Measurements from ENCODE around the gene EFEMP2.
"Not testable (repeated sequence)": the region's sequence is repeated elsewhere in the genome, so short reads cannot be mapped to it uniquely, and the experiment has no call there.

The EFEMP2 gene

DNA sequence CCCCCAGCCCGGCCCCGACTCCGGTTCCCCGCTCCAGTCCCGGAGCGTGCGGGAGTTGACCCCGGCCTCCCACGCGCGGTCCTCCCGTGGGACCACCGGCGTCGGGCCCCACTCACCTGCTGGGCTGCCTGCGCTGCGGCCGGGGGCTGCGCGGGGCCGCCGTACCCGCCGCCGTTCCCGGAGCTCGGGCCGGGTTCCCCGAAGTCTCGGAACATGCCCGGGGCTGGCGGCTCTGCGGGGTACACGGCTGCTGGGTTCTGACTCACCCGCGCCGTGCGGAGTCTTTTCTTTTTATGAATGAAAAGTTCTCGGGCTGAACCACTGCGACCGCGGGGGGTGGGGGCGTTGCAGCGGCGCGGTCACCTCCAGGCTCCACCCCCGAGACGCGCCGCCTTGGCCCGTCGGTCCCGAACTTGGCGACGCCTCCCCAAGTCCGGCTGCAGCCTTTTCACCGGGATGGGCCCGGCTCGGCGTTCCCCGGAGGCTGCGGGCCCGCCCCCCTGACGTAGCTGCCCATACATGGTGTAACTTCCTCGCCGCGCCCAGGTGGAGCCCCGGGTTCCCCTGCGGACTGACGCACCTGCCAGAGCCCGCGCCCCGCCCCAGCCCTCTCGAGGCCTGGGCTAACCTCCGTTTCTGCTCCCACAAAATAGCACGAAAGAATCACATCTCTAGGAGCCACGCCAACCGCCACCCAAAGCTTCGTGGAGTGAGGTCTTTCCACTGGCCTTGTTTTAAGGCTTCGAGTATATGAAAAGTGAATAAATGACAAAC, 27.7 kb upstream of the EFEMP2 start, which contains the start of gene FOSL1:
FOSL1 (minus strand) TSS at position 264 of the 774 bp plus-strand sequence; CDS start at position 215, 49 bp downstream.
- DNase-seq, result peak; percentile 95

DNA sequence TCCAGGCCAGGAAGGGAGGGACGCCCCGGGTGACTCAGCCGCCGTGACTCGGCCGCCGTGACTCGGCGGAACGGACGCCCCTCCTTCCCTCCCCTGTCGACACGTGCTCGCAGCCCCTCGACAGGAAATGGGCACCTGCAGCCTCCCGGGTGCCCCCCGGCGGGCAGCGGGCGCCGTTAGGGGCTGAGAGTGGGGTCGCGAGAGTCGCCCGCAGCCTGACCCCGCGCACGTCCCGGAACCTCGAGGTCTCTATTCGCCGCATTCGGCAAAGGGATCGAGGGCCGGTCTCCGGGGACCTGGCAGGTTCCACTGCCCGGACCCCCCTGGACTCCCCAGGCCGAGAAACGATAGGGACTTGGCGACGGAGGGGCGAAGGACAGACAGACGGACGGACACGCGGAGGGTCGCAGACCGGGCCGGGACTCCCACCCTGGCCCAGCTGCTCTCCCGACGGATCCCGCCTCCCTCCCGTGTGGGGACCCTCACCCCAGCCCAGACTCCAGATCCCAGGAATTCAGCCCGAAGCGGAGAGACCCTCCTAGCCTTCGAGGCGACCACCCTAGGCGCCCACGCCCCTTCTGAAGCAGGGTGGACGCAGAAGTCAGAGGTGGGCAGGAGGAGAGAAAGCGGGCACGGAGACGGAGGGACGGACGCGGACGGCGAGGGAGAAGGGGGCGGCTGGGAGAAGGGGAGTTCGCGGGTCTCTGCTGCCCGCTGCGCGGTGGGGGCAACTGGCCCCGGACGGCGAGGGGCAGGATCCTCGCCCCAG, 26.9 kb upstream of the EFEMP2 start:
- DNase-seq, result peak; percentile 67

DNA sequence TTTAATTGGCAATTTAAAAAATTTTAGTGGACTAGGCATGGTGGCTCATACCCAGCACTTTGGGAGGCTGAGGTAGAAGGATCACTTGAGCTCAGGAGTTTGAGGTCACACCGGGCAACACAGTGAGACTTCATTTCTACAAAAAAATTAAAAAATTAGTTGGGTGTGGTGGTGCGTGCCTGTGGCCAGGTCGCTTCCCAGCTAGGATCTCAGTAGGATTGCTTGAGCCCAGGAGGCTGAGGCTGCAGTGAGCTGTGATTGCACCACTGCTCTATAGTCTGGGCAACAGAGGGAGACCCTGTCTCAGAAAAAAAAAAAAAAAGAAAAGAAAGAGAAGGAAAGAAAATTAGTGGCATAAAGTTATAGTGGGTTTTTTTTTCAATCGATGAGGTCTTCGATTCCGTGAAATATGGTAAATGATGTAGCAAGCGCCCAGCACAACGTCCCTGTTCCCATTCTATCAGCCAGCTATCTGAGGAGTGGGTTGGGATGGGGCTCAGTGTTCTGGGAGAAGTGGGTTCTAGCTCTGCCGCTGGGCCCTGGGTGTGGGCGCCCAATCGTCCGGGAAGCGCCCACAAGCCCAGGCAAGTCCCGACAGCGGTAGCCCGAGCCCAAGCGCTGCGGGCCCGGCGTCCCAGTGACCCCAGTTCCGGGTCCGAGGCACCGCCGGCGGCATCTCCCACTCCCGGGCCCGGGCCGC, 26.2 kb upstream of the EFEMP2 start:
- no peak for DNase-seq

DNA sequence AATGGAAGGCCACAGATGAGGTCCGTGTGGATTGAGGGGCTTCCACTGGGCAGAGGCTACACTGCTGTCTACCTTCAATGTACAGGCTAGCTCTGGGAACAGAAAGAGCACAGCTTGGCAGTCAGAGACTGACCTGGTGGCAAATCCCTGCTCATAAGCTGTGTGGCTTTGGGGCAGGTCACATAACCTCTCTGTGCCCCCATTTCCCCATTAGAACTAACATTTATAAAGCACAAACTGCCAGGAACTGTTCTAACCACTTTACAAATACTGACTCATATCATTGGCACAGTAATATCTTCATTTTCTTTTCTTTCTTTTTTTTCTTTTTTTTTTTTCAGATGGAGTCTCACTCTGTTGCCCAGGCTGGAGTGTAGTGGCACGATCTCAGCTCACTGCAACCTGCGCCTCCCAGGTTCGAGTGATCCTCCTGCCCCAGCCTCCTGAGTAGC, 24.4 kb upstream of the EFEMP2 start:
- DNase-seq, result no peak

DNA sequence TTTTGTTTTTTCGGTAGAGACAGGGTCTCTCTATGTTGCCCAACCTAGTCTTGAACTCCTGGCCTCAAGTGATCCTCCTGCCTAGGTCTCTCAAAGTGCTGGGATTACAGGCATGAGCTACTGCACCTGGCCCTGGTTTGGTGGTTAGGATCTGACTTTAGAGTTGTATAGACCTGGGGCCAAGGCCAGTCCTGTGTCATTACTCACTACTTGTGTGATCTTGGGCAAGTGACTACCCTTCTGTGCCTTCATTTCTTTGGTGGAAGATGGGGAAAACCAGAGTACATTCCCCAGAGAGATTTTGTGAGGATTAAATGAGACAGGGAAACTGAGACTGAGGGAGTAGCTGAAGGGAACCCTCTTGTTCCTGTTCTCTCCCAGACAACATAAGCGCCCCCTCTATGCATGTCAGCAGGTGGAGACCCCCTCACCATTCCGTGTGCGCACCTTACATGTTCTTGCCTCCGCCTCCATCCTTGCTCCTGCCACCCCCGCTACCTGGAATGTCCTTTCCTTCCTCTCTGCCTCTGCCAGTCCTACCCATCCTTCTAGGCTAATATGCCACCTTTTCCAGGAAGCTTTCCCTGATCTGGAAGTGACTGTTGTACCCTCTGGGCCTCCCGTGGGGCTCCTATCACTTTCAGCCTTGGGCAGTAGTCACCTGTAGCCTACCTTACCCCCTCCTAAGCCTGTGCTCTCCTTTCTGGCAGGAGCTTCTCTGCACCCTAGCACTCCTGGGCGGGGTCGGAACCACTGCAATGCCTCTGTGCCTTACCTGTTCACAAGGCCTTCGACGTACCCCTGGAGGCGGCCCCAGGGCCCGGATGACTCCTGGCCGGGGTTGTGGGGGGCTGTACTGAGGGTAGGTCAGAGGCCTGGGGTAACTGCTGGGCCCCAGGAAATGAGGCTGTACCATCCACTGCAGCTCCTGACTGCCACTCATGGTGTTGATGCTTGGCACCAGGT, 23.7 kb upstream of the EFEMP2 start:
- no peak for DNase-seq

DNA sequence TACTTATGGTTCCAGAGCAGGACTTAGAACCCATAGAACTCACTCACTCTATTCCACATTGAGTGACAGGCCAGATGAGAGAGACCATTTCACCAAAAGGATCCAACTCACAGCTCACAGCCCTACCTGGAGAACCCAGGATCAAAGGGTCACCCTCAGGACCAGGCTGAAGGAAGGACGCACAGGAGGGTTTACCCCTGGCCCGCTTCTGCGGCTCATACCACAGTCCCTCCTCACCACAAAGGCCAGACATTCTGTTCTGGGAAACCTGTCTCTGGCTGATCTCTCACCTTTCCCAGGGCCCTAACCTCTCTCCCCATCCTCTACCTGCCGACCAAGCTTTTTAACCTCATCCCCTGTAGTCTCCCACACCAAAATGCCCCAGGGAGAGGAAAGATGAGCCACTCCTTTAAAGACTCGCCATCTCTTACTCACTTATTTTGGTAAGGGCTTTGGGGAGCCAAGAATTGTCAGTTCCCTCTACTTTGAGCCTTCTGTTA, 22.9 kb upstream of the EFEMP2 start:
- no peak for DNase-seq

DNA sequence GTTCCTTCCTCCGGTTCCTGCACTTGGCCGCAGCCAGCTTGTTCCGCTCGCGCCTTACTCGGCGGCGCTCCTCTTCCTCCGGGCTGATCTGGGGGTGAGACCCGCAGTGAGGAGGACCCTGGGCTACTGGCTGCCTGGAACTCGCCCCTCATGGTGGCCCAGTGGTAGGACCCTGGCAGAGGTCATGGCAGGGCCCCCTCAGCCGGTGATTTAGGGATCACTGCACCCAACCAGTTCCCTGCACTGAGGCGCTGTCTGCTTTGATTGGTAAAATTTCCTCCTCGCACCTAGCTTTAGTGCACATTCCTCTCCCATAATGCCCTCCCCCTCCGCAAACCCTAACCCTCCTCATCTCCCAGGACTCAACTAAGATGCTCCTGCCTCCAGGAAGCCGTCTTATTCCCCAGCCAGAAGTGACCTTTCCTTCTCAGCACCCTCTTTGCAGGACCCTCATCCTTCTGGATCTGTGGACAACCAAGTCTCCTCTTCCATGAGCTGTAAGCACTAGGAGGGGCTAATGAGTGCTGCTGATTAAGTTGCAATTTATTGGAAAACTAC, 21.5 kb upstream of the EFEMP2 start:
- peak; percentile 54 for DNase-seq

DNA sequence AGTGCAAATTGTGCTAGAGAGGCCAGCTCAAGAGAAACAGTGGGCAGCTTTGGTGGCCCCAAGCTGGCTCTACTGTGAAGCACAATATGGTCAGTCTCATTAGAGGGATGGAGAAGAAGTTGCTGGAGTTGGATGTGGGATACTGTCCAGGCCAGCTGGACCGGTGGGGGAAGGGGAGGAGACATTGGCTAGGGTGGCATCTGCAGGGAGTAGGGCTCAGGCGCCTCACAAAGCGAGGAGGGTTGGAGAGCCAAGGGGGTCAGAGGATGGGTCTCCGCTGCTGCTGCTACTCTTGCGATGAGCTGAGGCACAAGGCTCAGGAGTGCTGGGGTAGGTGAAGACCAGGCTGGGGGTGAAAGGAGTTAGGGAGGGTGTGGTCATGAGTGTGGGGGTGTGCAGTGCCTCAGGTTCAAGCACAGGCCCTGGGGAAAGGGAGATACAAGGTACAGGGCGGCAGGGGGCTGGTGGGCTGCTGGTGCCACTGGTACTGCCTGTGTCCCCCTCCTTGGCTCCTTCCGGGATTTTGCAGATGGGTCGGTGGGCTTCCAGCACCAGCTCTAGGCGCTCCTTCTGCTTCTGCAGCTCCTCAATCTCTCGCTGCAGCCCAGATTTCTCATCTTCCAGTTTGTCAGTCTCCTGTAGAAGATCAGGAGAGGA, 20.2 kb upstream of the EFEMP2 start:
- DNase-seq, result no peak

DNA sequence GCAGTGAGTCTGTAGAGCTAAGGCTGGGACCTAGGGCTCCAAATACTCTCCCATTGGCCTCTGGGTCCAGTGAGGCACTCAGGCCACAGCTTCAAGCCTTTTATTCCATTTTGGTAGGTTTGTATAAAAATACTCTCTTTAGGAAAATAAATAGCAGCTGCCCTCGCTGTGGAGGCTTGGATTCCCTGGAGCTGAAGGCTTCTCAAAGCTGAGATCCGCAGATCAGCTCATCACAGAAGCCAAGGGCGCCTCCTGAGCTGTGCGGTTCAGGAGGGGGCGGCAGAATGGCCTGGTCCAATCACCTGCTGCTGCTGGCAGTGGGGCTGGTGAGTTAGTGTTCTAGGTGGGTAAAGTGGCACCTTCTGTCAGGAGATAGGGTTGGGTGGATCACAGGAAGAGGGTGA, 19.5 kb upstream of the EFEMP2 start:
- not testable (repeated sequence) for DNase-seq

DNA sequence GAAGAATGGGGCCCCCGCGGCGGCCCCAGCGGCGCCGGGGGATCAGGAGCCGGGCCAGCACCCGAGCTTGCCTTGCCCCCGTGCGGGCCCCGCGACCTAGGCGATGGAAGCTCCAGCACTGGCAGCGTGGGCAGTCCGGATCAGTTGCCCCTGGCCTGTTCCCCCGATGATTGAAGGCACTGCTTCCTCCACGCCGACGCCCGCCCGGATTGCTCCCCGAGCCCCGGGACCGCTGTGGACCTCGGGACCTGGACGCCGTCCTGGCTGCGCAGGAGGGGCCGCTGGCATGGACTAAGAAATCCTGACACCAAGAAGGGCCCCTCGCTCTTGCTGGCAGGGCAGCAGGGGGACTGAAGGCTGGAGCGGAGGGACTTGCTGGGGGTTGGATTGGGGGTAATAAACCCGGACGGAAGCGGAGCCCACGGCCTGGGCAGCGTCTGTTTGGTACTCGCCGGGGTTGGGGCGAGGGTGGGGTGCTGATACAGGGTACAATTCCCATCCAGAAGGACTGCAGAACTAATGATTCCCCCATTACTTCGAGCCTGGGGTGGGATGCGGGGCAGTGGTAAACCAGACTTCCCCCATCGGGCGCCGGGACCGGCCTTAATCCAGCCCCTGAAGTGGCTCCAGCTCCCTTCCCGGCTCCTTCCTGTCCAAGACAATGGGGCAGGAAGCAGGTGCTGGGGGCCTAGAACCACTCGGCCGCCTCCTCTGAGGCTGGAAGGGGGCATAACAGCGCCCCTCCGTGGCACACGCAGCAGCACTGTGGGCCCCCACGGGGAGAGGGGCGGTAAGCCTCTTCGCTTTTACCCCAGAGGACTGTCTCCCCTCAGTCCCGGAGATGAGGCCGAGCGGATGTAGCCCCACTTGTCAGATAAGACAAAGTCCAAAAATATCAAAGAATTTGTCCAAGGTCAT, 18.9 kb upstream of the EFEMP2 start:
- no peak for DNase-seq

DNA sequence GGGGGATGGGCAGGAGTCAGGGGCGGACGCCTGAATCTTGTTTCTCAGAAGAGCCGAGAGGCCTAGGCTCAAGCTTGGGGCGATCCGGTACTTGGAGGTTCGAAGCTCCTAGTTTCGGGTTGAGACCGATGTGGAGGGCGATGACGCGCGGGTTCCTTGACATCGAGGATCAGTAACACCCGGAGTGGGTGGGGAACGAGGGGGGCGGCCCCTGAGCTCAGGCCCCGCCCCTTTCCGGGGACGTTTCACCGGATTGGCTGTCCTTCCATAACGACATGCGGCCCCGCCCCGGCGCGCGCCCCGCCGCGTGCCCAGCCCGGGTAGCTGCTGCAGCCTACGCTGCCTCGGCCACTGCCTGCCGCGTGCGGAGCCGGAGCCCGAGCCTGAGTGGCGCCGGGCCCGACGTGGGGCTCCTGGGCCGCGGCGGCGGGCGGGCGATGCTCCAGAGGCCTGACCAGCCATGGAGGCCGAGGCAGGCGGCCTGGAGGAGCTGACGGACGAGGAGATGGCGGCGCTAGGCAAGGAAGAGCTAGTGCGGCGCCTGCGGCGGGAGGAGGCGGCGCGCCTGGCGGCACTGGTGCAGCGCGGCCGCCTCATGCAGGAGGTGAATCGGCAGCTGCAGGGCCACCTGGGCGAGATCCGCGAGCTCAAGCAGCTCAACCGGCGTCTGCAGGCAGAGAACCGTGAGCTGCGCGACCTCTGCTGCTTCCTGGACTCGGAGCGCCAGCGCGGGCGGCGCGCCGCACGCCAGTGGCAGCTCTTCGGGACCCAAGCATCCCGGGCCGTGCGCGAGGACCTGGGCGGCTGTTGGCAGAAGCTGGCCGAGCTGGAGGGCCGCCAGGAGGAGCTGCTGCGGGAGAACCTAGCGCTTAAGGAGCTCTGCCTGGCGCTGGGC, 18.0 kb upstream of the EFEMP2 start, which contains the start of gene CCDC85B:
CCDC85B (plus strand) TSS at position 350 of the 895 bp plus-strand sequence; CDS start at position 461, 111 bp downstream.
- DNase-seq, result peak; percentile 99

DNA sequence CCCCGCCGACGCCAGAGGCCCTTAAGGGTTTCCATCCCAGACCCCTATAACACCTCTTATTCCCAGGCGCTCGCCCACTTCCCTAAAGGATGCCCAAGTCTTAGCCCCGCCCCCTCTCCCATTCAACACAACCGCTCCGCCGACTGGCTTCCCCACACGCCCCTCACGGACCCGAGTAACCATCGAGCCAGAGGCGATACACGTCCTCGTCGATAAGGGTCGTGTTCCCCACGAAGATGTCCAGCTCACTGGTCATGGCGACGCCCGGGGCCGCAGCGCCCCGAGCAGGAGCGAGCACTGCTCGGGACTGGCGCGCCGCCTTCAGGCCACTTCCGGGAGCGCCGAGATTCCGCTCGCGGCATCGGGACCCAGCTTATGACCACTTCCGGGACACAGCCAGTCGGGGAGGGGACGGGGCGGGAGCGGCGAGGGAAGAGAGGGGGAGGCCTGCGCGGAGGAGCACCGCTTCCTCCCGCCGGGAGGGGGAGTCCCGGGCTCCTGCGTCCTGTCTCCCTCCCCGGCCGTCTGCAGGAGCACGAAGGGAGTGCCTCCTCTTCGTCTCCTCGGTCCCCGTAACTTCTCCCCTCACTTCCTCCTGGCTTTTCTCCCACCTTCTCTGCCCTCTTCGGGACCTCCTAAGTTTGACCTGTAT, 15.7 kb upstream of the EFEMP2 start, which contains the start of gene FIBP:
FIBP (minus strand) TSS at position 309 of the 652 bp plus-strand sequence; CDS start at position 256, 53 bp downstream.
- peak; percentile 96 for DNase-seq

DNA sequence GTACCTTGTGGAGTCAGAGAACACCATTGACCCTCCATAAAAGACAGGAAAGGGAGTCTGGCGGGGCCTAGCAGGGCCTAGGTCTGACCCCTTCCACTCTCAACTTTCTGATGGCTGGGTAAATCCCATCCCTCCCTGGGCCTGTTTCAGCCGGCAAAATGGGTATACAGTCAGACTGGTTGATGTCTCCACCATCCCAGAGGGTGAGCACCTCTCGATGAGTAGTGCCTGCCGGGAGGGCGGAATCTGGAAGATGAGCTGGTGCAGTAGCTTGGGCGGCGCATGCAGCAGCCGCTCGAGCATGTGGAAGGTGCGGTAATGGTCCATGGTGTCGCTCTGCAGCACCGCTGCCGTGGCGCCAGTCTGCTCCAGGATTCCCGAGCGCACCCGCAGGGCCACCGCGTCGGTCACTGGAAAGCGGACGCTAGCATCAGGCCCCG, 15.1 kb upstream of the EFEMP2 start:
- peak; percentile 43 for DNase-seq

DNA sequence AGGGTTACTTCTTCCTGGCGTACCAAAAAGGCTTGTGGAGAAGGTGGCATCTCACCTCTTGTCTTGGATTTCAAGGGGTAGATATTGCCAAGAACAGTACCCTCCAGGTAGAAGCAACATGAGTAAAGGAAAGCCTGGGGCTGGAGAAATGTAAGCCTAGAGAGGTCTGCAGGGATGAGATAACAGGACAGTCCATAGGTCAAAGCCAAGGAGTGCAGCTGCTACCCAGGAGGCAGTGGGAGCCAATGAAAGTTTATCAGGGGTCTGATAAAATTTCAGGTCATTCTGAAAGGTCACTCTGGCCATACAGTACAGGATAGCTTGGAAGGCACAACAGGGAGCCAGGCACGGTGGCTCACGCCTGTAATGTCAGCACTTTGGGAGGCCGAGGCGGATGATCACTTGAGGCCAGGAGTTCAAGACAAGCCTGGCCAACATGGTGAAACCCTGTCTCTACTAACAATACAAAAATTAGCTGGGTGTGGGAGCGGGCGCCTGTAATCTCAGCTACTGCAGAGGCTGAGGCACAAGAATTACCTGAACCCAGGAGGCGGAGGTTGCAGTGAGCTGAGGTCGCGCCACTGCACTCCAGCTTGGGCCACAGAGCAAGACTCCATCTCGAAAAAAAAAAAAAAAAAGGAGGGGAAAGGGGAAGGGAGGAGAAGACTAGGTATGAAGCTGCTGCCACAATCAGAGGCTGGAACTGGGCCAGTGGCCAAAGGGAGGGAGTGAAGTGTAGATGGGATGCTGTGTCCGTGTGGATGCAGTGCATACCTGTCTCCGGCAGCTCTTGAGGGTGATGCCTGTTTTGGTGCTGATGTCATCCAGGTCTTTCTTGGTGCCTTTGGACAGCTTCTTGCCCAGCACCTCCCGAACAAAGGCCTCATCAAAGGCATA, 14.5 kb upstream of the EFEMP2 start:
- no peak for DNase-seq

DNA sequence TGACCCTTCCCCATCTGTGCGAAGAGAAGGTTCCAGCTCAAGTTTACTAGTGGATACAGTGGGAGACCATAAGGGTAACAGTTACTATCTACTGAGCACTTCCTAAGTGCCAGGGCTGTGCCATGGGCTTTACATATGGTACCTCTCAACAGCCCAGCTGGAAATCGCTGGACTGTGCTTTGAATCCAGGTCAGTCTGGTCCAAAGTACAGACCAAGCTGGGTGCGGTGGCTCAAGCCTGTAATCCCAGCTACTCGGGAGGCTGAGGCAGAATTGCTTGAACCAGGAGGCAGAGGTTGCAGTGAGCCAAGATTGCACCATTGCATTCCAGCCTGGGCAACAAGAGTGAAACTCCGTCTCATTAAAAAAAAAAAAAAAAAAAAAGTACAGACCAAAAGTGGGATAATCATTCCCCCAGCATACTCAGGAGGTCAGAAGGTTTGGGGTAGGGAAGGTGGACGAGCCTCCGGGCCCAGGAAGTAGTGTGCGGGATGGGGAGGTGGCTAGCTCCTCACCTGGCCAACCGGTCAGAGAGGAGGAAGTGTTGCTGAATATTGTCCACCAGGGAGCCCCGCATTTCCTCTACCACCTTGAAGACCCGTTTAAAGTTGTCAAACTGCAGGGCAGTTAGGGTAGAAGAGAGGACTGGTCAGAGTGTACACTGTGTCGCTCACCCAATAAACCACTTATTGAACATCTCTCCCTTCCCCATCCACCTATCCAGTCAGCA, 13.4 kb upstream of the EFEMP2 start:
- no peak for DNase-seq

DNA sequence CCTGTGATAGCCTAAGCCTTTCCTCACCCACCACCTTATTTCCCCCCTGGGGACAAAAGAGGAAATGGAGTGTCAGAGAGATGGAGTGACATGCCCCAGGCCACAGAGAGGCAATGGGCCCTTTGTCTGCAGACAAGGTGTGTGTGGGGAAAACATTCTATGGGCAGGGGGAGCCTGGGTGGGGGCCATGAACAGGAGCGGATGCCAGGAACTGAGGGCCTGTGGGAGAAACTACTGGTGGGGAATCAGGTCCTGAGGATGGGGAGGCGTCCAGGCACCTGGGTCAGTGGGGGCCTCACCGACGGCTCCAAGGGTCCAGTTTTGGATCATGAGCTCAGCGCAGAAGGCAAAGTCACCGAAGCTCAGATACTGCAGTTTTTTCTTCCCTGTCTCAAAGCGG, 12.6 kb upstream of the EFEMP2 start:
- no peak for DNase-seq
